ENCODE results near the gene BTBD6. TPM values are rescaled to one million over a fixed set of nuclear protein-coding genes. Genes with fewer than 3 reads are reported as not detected.

Gene BTBD6
- total and polyA plus RNA-seq, 2 donors (not counting 1 experiment from before 2014, with no cell fraction given): 31.9 to 49.9 TPM

GRCh38 chr14:105218611-105219010 is 29.7 kb upstream of the BTBD6 start:
- Histone ChIP-seq H3K9ac (ENCODE audit: insufficient read depth, low read length) (no peak overlapping the region), H3K4me1 (ENCODE audit: control insufficient read depth, extremely low read depth, insufficient read depth, low read length) (no peaks in the 10 kb centered on the region), H3K9me3 (ENCODE audit: control insufficient read depth, insufficient read depth, low read depth, low read length) (no peaks in the 10 kb centered on the region), H4K20me1 (ENCODE audit: control insufficient read depth, extremely low read depth, insufficient read depth, low read length) (no peaks in the 10 kb centered on the region), H3K4me2 (ENCODE audit: extremely low read depth, insufficient read depth, low read length) (no peak overlapping the region), H3K79me2 (ENCODE audit: control insufficient read depth, insufficient read depth, low read length) (no peaks in the 10 kb centered on the region), H3K27me3 (ENCODE audit: control insufficient read depth, insufficient read depth, low read length) (no peaks in the 10 kb centered on the region), H3K27ac (ENCODE audit: insufficient read depth, low read length) (no peak overlapping the region), H3K36me3 (ENCODE audit: control insufficient read depth, insufficient read depth, low read length) (peaks cover 16% of the 10 kb centered on the region), H2AFZ (ENCODE audit: low read length) (no peak overlapping the region), H3K4me3 (replicated peaks in 1 of 4; ENCODE audit: control extremely low read depth in 1 of 4, insufficient read depth in 1 of 4, low read depth in 3 of 4, low read length in 4 of 4) (no peak overlapping the region)
- DNase-seq (ENCODE audit: low read depth in 2 of 2): no peak
- TF ChIP-seq EZH2 (IDR thresholded peaks at IDR 0.05; ENCODE audit: low read length, missing control alignments) (no peak), CTCF (conservative IDR thresholded peaks at IDR 0.05 in 1 of 2, IDR thresholded peaks at IDR 0.05 in 1 of 2; ENCODE audit: low read depth in 1 of 2, low read length in 2 of 2) (no peak)

DNA sequence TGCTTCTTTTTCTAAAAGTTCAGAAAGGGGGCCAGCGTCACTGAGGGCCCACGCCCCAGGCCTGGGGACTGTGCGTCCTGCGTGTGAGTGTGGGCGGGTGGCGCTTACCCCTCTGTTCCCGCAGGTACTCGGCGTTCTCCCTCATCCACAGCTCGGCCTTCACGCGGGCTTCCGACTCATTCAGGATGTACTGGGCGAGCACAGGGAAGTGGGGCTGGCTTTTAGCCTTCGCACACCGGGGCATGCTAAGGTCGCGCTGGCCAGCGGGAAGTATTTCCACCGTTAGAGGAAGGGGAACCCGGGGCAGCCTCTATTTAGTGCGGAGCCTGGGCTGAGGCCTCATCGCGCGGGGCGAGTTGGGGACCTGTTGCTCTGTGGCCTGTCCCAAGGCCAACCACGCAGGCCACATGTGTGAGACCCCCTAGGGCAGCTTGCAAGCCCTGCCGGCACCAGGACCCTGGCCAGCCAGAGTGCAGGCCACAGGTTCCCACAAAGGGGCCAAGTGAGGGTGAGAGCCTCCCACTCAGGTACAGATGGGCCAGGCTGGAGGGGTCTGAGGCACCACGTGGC is 29.2 kb upstream of the BTBD6 start:
- no peaks in the 10 kb centered on the region for H3K9me3 ChIP-seq (ENCODE audit: control insufficient read depth, insufficient read depth, low read depth, low read length)
- H3K4me3 ChIP-seq (replicated peaks in 1 of 4; ENCODE audit: control extremely low read depth in 1 of 4, insufficient read depth in 1 of 4, low read depth in 3 of 4, low read length in 4 of 4): no peak overlapping the region
- H3K27ac ChIP-seq (ENCODE audit: insufficient read depth, low read length): no peak overlapping the region
- no peaks in the 10 kb centered on the region for H3K79me2 ChIP-seq (ENCODE audit: control insufficient read depth, insufficient read depth, low read length)
- peaks cover 16% of the 10 kb centered on the region for H3K36me3 ChIP-seq (ENCODE audit: control insufficient read depth, insufficient read depth, low read length)
- no peak overlapping the region for H3K4me2 ChIP-seq (ENCODE audit: extremely low read depth, insufficient read depth, low read length)
- H4K20me1 ChIP-seq (ENCODE audit: control insufficient read depth, extremely low read depth, insufficient read depth, low read length): no peaks in the 10 kb centered on the region
- TF ChIP-seq CTCF (conservative IDR thresholded peaks at IDR 0.05 in 1 of 2, IDR thresholded peaks at IDR 0.05 in 1 of 2; ENCODE audit: low read depth in 1 of 2, low read length in 2 of 2) (no peak), EZH2 (IDR thresholded peaks at IDR 0.05; ENCODE audit: low read length, missing control alignments) (no peak)
- no peaks in the 10 kb centered on the region for H3K27me3 ChIP-seq (ENCODE audit: control insufficient read depth, insufficient read depth, low read length)
- H2AFZ ChIP-seq (ENCODE audit: low read length): no peak overlapping the region
- no peak overlapping the region for H3K9ac ChIP-seq (ENCODE audit: insufficient read depth, low read length)
- no peaks in the 10 kb centered on the region for H3K4me1 ChIP-seq (ENCODE audit: control insufficient read depth, extremely low read depth, insufficient read depth, low read length)
- DNase-seq (ENCODE audit: low read depth in 2 of 2): no peak

- H3K79me2 ChIP-seq (ENCODE audit: control insufficient read depth, insufficient read depth, low read length): no peaks in the 10 kb centered on the region
- H4K20me1 ChIP-seq (ENCODE audit: control insufficient read depth, extremely low read depth, insufficient read depth, low read length): no peaks in the 10 kb centered on the region
- no peak overlapping the region for H3K9ac ChIP-seq (ENCODE audit: insufficient read depth, low read length)
- TF ChIP-seq EZH2 (IDR thresholded peaks at IDR 0.05; ENCODE audit: low read length, missing control alignments): no peak
- no peak for DNase-seq (ENCODE audit: low read depth in 2 of 2)
- no peak overlapping the region for H3K27ac ChIP-seq (ENCODE audit: insufficient read depth, low read length)
- H2AFZ ChIP-seq (ENCODE audit: low read length): no peak overlapping the region
- peaks cover 16% of the 10 kb centered on the region for H3K36me3 ChIP-seq (ENCODE audit: control insufficient read depth, insufficient read depth, low read length)
- no peaks in the 10 kb centered on the region for H3K4me1 ChIP-seq (ENCODE audit: control insufficient read depth, extremely low read depth, insufficient read depth, low read length)
- H3K9me3 ChIP-seq (ENCODE audit: control insufficient read depth, insufficient read depth, low read depth, low read length): no peaks in the 10 kb centered on the region
- H3K4me2 ChIP-seq (ENCODE audit: extremely low read depth, insufficient read depth, low read length): no peak overlapping the region
- no peaks in the 10 kb centered on the region for H3K27me3 ChIP-seq (ENCODE audit: control insufficient read depth, insufficient read depth, low read length)
- H3K4me3 ChIP-seq (replicated peaks in 1 of 4; ENCODE audit: control extremely low read depth in 1 of 4, insufficient read depth in 1 of 4, low read depth in 3 of 4, low read length in 4 of 4): no peak overlapping the region
Observed at GRCh38 chr14:105219753-105220152, 28.6 kb upstream of the BTBD6 start.
